ENCODE data around the gene TRERF1. TPM values are rescaled to one million over a fixed set of nuclear protein-coding genes. Genes with fewer than 3 reads are reported as not detected.
A peak's percentile ranks its signal among the peaks of the same experiment; 100 is the strongest.

The TRERF1 gene
- total and polyA plus RNA-seq, 2 of the 8 experiments (the other 6 are each of a cell fraction or from before 2014, with no cell fraction given): 10.8 to 21.5 TPM

- no peak overlapping the region for H3K56ac ChIP-seq (replicated peaks; ENCODE audit: insufficient read length, low read depth, low read length)
Measured at GRCh38 chr6:42436825-42437224, 14.9 kb downstream of the TRERF1 start.

More at GRCh38 chr6:42436825-42437224, 14.9 kb downstream of the TRERF1 start:
- H3K27ac ChIP-seq (ENCODE audit: low read depth, low read length): no peak overlapping the region
- no peaks in the 10 kb centered on the region for H4K20me1 ChIP-seq (replicated peaks in 1 of 2; ENCODE audit: control insufficient read depth in 1 of 2, insufficient read depth in 2 of 2, low read length in 2 of 2)
- H3K27me3 ChIP-seq (replicated peaks in 1 of 4; ENCODE audit: control insufficient read depth in 3 of 4, extremely low read depth in 1 of 4, insufficient read depth in 3 of 4, low read length in 3 of 4): no peaks in the 10 kb centered on the region
- 78% methylated on average over 2 of the region's 2 CpGs; no CpG with 5 or more reads in 1 of the 2 experiments for WGBS, 2 experiments (ENCODE audit: extremely low coverage in 1 of 2, insufficient coverage in 1 of 2, insufficient read length in 1 of 2, insufficient replicate concordance in 2 of 2, low coverage in 1 of 2, low lambda C conversion rate in 2 of 2, missing lambda C conversion rate in 1 of 2)
- TF ChIP-seq SP2 (IDR thresholded peaks at IDR 0.05; ENCODE audit: low read length) (no peak), TBP (IDR thresholded peaks at IDR 0.05; ENCODE audit: low read depth, low read length) (no peak), RAD21 (IDR thresholded peaks at IDR 0.05 in 1 of 2, conservative IDR thresholded peaks at IDR 0.05 in 1 of 2; ENCODE audit: low read depth in 2 of 2, low read length in 2 of 2) (no peak), POU5F1 (IDR thresholded peaks at IDR 0.05; ENCODE audit: low read depth, low read length) (no peak), BCL11A (IDR thresholded peaks at IDR 0.05; ENCODE audit: low read depth in 2 of 2, low read length in 2 of 2) (no peak), POLR2A (IDR thresholded peaks at IDR 0.05; ENCODE audit: control extremely low read depth in 1 of 2, low read depth in 2 of 2, low read length in 2 of 2) (no peak), SIX5 (IDR thresholded peaks at IDR 0.05; ENCODE audit: low read depth, low read length) (no peak), EZH2 (IDR thresholded peaks at IDR 0.05; ENCODE audit: low read depth, low read length, severe bottlenecking) (no peak), KDM4A (IDR thresholded peaks at IDR 0.05; ENCODE audit: low read depth, low read length, severe bottlenecking) (no peak), SRF (IDR thresholded peaks at IDR 0.05; ENCODE audit: low read depth, low read length) (no peak), CREB1 (IDR thresholded peaks at IDR 0.05) (no peak), KDM1A (IDR thresholded peaks at IDR 0.05; ENCODE audit: borderline replicate concordance, low read length) (no peak), TAF1 (IDR thresholded peaks at IDR 0.05; ENCODE audit: low read depth, low read length) (no peak), RNF2 (IDR thresholded peaks at IDR 0.05; ENCODE audit: borderline replicate concordance, low read depth, low read length, missing control alignments, poor library complexity, severe bottlenecking) (no peak)
- no peak overlapping the region for H2BK5ac ChIP-seq (ENCODE audit: low read depth, low read length)
- FAIRE-seq: no peak
- no peak overlapping the region for H3K18ac ChIP-seq (ENCODE audit: extremely low read depth, low read length)
- H3K79me1 ChIP-seq (ENCODE audit: low read depth, low read length): peaks cover 6% of the 10 kb centered on the region; the same call in 1 of the 2 replicates
- H3K4me2 ChIP-seq (ENCODE audit: insufficient read depth in 1 of 2, low read depth in 2 of 2, low read length in 2 of 2): no peak overlapping the region
- no peak overlapping the region for H2BK15ac ChIP-seq (ENCODE audit: low read length)
- no peak for DNase-seq (ENCODE audit: low read depth in 1 of 2, low spot score in 2 of 2)
- H2BK20ac ChIP-seq (ENCODE audit: low read length): no peak overlapping the region
- H2BK12ac ChIP-seq (ENCODE audit: low read depth, low read length): no peak overlapping the region
- H3K23me2 ChIP-seq (ENCODE audit: low read depth, low read length): no peaks in the 10 kb centered on the region; the same call in 1 of the 2 replicates
- H4K5ac ChIP-seq (ENCODE audit: insufficient read length, low read depth, low read length): no peak overlapping the region
- H3K9ac ChIP-seq (replicated peaks in 1 of 4; ENCODE audit: extremely low read depth in 1 of 4, low read depth in 3 of 4, low read length in 3 of 4): no peak overlapping the region
- peaks cover 0 to 8% (median 3%) of the 10 kb centered on the region in 4 experiments; a peak in 2 of 8 replicates for H3K36me3 ChIP-seq (ENCODE audit: control insufficient read depth in 2 of 4, insufficient read depth in 4 of 4, low read length in 3 of 4)
- peaks cover 0 to 5% of the 10 kb centered on the region in 2 experiments; a peak in 2 of 4 replicates for H3K9me3 ChIP-seq (ENCODE audit: insufficient read depth in 2 of 2, low read depth in 1 of 2, low read length in 1 of 2)
- no peak overlapping the region for H4K91ac ChIP-seq (replicated peaks; ENCODE audit: insufficient read length, low read length)
- no peak overlapping the region for H2BK120ac ChIP-seq (replicated peaks; ENCODE audit: low read depth, low read length)
- peaks cover 19 to 33% (median 27%) of the 10 kb centered on the region in 4 experiments for H3K4me1 ChIP-seq (replicated peaks in 1 of 4; ENCODE audit: control insufficient read depth in 3 of 4, insufficient read depth in 4 of 4, low read length in 3 of 4)
- no peak overlapping the region for H3K23ac ChIP-seq (ENCODE audit: insufficient read length)
- ChIA-PET CTCF (ENCODE audit: partially characterized antibody) (interaction anchor here (1.2 kb wide), 1 partner anchor 111 kb away, joined by 3 read pairs; no protein-coding TSS in a partner anchor), POLR2A (ENCODE audit: partially characterized antibody) (no interaction called here)
- peaks cover 19 to 93% of the 10 kb centered on the region in 2 experiments; a peak in 3 of 4 replicates for H3K79me2 ChIP-seq (ENCODE audit: control insufficient read depth in 1 of 2, insufficient read depth in 2 of 2, low read length in 2 of 2)
- H3K4me3 ChIP-seq (ENCODE audit: extremely low read depth in 1 of 4, insufficient read depth in 2 of 4, low read depth in 3 of 4, low read length in 4 of 4): no peak overlapping the region
- no peak overlapping the region for H2AFZ ChIP-seq (ENCODE audit: low read length)
- 0 out of 2 replicates have a peak overlapping the region, but pooled peaks have one; percentile 70 for H2AK5ac ChIP-seq (ENCODE audit: low read depth, low read length)
- no peak overlapping the region for H3K14ac ChIP-seq (ENCODE audit: insufficient read length)
- H3K4ac ChIP-seq (replicated peaks; ENCODE audit: insufficient read length, low read depth, low read length): no peak overlapping the region
- no peak overlapping the region for H4K8ac ChIP-seq (ENCODE audit: extremely low read depth, insufficient read depth, low read length)

Measured in H1 (cell line).